Retina (tissue), 1 donor: ENCODE results near the gene KCTD11.
A peak's percentile ranks its signal among the peaks of the same experiment; 100 is the strongest.
"Not testable (repeated sequence)": the region's sequence is repeated elsewhere in the genome, so short reads cannot be mapped to it uniquely, and the experiment has no call there.

ENCODE experiments used
- DNase-seq: peaks from one replicate; pipeline ENCODE4 v3.0.0-alpha.2; 2016

KCTD11 gene

GRCh38 chr17:7323731-7324437, 28.1 kb upstream of the KCTD11 start:
- DNase-seq: peak; percentile 70

GRCh38 chr17:7324438-7324779, 27.6 kb upstream of the KCTD11 start:
- DNase-seq: no peak

DNA sequence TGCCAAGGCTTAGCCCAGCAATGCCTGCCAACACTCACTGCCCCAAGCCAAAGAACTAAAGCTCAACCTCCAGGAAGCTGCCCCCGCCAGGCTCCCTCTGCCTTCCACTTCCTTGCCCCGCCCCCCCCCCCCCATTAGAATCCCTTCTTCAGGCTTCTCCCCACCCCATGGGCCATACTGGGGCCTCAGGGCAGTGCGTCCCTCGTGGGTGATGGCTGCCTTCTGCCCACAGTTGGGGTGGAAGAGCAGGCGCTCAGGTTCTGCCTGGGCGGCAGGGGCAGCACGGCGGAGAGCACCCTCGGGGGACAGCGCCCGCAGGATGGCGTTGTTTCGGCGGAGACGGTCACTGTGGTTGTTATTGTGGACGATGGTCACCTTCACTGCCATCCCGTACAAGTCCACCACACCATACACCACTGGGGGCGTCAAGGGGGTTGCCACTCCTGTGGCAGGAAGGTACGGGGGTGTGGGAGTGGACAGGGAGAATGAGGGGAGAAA, 26.9 kb upstream of the KCTD11 start:
- no peak for DNase-seq

- DNase-seq: no peak
Observed at GRCh38 chr17:7326186-7326585, 25.8 kb upstream of the KCTD11 start.

- no peak for DNase-seq
Observed at GRCh38 chr17:7327056-7327455, 24.9 kb upstream of the KCTD11 start.

- no peak for DNase-seq
Observed at GRCh38 chr17:7327501-7327900, 24.5 kb upstream of the KCTD11 start.

- no peak for DNase-seq
Observed at GRCh38 chr17:7328009-7328408, 24.0 kb upstream of the KCTD11 start.

DNA sequence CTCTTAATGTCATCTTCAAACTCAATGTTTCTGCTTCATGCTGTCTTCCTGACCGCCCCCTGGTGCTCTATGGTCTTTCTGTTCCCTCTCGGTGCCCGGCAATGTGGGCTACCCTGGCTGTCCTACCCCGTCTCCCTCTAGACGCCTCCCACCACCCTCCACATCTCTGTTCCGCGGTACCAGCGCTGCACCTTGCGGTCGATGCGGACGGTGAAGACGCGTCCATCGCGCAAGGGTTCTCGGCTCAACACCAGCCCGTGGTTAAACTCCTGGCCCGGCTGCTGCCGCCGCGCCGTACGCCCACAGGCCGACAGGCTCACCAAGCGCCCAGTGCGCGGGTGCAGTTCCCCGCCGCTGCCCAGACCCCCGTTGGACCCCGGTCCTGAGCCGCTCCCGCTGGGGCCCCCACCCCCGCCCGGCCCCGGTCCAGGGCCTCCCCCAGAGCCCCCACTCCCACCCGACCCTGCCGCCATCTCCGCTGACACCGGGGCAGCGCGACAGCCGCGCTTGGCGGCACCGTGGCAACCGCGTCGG, 23.1 kb upstream of the KCTD11 start, which contains the start of gene NEURL4:
Gene NEURL4, minus strand, starts transcription at position 496 of the 534 bp plus-strand sequence. Its CDS starts 23 bp downstream, at position 473.
- peak; percentile 51 for DNase-seq

GRCh38 chr17:7329374-7329996, 22.5 kb upstream of the KCTD11 start:
- DNase-seq: peak; percentile 99

DNA sequence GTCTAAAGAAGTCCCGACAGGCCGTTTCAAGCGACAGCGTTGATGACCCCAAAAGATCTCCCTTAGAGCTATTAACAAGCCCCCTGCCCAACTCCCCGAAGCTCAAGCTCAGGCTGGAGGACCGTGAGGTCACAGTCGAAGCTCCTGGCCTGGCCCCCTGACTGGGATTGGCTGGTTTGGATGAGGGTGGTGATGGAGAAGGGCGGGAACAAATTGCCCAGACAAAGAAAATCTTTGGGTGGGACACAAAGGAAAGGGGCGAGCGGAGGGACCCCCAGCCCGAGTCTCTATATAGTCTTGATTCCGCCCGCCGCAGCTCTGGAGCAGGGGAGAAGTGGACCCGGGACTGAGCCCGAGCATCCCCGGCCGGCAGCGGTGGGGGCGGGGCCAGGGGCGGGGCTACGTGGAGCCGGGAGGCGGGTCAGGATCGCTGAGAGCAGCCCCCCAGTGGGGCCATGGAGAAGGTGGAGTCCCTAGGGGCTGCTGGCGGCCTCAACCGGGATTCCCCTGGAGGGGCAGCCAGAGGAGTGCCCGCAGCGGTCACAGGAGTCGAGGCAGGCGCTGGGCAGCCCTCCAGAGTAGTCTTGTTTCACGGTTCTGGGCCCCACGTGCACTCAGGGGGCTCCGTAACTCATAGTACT, 21.8 kb upstream of the KCTD11 start:
- no peak for DNase-seq

- no peak for DNase-seq
Observed at GRCh38 chr17:7330638-7331015, 21.3 kb upstream of the KCTD11 start.

DNA sequence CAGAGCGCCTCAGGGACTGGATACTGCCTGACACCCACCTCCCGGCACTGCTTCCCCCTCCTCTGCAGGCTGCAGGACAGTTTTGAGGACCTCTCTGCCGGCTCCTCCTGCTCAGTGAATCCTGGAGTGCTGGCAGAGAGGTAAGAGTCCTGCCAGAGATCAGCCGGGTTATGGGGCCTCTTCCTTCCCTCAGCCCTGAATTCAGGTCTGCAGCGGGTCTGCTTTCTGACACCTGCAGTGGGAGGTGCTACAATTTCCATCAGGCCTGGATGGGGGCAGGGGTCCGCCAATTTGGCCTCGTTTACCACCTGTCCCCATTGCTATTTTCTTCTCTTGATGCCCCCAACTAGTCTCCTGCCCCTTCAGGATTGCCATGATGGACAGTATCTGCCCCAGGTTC, 19.9 kb upstream of the KCTD11 start:
- DNase-seq: no peak

GRCh38 chr17:7332600-7333069, 19.3 kb upstream of the KCTD11 start:
- DNase-seq: not testable (repeated sequence)

- DNase-seq: no peak
Observed at GRCh38 chr17:7334938-7335538, 16.9 kb upstream of the KCTD11 start.

GRCh38 chr17:7335765-7336164, 16.2 kb upstream of the KCTD11 start:
- not testable (repeated sequence) for DNase-seq

GRCh38 chr17:7336240-7337175, 15.5 kb upstream of the KCTD11 start, which contains the start of gene ACAP1:
Gene ACAP1 (plus strand): TSS chr17:7336529. CDS start chr17:7336735, 206 bp downstream.
- DNase-seq: no peak

- not testable (repeated sequence) for DNase-seq
Observed at GRCh38 chr17:7337600-7337999, 14.4 kb upstream of the KCTD11 start.

- no peak for DNase-seq
Observed at GRCh38 chr17:7340179-7340578, 11.8 kb upstream of the KCTD11 start.

- no peak for DNase-seq
Observed at GRCh38 chr17:7341842-7342241, 10.1 kb upstream of the KCTD11 start.

- DNase-seq: no peak
Observed at GRCh38 chr17:7343250-7343649, 8.7 kb upstream of the KCTD11 start.

DNA sequence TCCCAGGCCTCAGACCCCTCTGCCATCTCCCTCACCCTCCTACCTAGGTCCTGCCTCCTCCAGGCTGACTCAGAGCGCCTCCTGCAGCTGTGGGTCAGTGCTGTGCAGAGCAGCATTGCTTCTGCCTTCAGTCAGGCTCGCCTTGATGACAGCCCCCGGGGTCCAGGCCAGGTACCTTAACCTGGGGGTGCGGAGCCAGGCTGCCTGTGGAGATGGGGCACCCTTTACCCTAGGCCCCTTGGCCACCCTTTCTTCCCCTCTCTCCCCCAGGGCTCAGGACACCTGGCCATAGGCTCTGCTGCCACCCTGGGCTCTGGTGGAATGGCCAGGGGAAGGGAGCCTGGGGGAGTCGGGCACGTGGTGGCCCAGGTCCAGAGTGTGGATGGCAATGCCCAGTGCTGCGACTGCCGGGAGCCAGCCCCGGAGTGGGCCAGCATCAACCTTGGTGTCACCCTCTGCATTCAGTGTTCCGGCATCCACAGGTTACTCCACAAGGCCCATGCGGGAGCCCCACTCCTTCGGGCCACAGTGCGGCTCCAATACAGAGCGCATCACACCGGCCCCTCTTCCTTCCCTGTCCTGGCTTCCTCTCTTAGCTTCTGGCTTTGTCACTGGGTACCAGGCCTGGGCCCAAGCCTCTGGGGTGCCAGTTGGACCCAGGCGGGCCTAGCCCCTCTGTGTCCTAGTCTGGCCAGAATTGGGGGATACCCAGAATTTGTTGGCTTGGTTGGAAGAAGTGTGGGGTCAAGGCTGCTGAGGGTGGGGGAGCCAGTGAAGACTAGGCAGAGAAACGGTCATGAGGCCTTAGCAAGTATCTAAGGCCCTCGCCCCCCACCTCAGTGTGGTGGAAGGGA, 5.0 kb upstream of the KCTD11 start:
- no peak for DNase-seq
